GM18526 (cell line): ENCODE data around the gene ALKAL2.

ENCODE experiments used
- POLR2A ChIP-seq: IDR thresholded peaks from 3 replicates; pipeline ENCODE4 v1.6.1; 2011; ENCODE audit not compliant: insufficient read length; ENCODE audit errors: extremely low read depth

The ALKAL2 gene

GRCh38 chr2:309148-309953 is 21.5 kb upstream of the ALKAL2 start:
- no peak for TF ChIP-seq POLR2A

GRCh38 chr2:305366-305765 is 17.5 kb upstream of the ALKAL2 start:
- TF ChIP-seq POLR2A = no peak

- no peak for TF ChIP-seq POLR2A
These were observed 8.5 kb upstream of the ALKAL2 start for GRCh38 chr2:296354-296753.

GRCh38 chr2:295090-295489 is 7.2 kb upstream of the ALKAL2 start:
- no peak for TF ChIP-seq POLR2A

GRCh38 chr2:290090-290722 is 2.3 kb upstream of the ALKAL2 start:
- TF ChIP-seq POLR2A = no peak

- no peak for TF ChIP-seq POLR2A
These were observed 1.6 kb upstream of the ALKAL2 start for GRCh38 chr2:289362-290089.

- no peak for TF ChIP-seq POLR2A
These were observed 969 bp upstream of the ALKAL2 start for GRCh38 chr2:288758-289361.

GRCh38 chr2:287471-287885 is 413 bp downstream of the ALKAL2 start:
- no peak for TF ChIP-seq POLR2A

- no peak for TF ChIP-seq POLR2A
These were observed 1.0 kb downstream of the ALKAL2 start for GRCh38 chr2:286774-287392.

- TF ChIP-seq POLR2A = no peak
These were observed 1.9 kb downstream of the ALKAL2 start for GRCh38 chr2:286035-286434.

- no peak for TF ChIP-seq POLR2A
These were observed 2.4 kb downstream of the ALKAL2 start for GRCh38 chr2:285531-285930.

- TF ChIP-seq POLR2A = no peak
These were observed 2.9 kb downstream of the ALKAL2 start for GRCh38 chr2:284896-285492.

- TF ChIP-seq POLR2A = no peak
These were observed 3.7 kb downstream of the ALKAL2 start for GRCh38 chr2:283996-284794.

- no peak for TF ChIP-seq POLR2A
These were observed 5.3 kb downstream of the ALKAL2 start for GRCh38 chr2:282371-283263.
